ENCODE data around the gene SLC2A13.
"Not testable (repeated sequence)": the region's sequence is repeated elsewhere in the genome, so short reads cannot be mapped to it uniquely, and the experiment has no call there.

SLC2A13 gene

DNA sequence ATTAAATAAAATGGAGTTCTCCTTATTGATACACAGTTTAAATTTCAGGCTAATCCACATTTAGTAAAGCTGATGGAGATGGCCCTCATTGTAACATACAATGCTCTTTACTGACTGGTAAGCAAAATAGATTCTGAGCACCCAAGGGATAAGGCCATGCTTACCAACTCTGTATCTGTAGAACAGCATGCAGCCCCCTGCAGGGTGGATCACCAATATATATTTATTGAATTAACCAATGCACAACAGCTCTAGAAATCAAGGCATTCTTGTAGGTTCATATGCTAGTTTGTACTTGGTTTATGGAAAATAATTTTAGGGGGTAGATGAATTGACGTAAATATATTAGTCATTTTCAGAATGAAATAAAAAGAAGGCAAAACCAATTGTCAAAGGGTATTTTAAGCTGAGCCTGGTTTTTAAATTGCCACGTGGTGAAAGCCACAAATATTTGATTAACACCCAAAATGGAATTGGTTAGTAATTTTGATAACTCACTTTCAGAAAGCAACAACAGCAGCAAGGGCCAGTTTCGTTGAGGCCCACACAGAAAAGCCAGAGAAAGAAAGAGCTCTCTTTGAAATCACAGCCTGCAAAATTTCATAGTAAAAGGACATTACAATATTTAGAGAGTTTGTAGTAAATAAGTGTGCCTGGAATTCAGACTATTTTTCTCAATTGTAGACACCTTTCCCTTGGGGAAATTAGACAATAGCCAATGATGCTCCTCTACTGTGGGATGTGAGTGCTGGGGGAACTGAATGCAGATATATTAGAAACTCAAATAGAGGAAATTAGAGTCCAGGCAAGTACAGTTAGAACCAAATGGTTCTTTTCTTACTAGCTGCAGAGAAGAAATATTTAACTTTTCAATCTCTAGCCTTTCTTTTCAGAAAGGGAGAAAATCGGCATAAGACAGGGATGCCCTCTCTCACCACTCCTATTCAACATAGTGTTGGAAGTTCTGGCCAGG lies 270.1 kb downstream of the SLC2A13 start:
- no peak overlapping the region for H3K4me3 Mint-ChIP-seq
- no peaks in the 10 kb centered on the region for H3K27me3 Mint-ChIP-seq
- H3K36me3 Mint-ChIP-seq, result no peaks in the 10 kb centered on the region
- no peaks in the 10 kb centered on the region for H3K9me3 Mint-ChIP-seq (ENCODE audit: low read depth)
- H3K27ac Mint-ChIP-seq, result no peak overlapping the region
- no peaks in the 10 kb centered on the region for H3K4me1 Mint-ChIP-seq (ENCODE audit: low read depth)

DNA sequence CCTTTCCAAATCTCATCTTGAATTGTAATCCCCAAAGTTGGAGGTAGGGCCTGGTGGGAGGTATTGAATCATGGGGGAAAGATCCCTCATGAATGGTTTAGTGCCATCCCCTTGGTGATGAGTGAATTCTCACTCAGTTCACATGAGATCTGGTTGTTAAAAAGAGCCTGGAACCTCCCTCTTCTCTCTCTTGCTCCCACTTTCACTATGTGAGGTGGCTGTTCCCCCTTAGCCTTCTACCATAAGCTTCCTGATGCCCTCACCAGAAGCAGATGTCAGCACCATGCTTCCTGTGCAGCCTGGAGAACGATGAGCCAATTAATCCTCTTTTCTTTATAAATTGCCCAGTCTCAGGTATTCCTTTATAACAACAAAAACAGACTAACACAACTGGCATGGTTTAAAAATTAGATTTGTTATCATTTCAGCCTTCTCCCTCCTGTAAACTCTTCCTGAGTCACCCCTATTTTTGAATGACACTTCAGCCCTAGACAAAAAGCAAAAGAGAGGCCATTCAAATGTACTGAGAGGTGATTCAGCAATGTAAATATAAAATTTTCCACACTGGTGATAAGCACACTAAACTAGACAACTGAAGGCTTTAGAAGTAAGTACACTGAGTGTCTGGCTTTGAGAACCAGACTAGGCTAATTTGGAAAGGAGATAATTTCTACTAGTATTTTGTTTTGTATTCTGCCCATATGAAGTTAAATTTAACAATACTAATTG lies 274.1 kb downstream of the SLC2A13 start:
- peaks cover 8% of the 10 kb centered on the region for H3K36me3 Mint-ChIP-seq
- H3K4me1 Mint-ChIP-seq (ENCODE audit: low read depth), result no peaks in the 10 kb centered on the region
- H3K9me3 Mint-ChIP-seq (ENCODE audit: low read depth), result peaks cover 4% of the 10 kb centered on the region
- no peaks in the 10 kb centered on the region for H3K27me3 Mint-ChIP-seq
- H3K27ac Mint-ChIP-seq, result no peak overlapping the region
- no peak overlapping the region for H3K4me3 Mint-ChIP-seq

DNA sequence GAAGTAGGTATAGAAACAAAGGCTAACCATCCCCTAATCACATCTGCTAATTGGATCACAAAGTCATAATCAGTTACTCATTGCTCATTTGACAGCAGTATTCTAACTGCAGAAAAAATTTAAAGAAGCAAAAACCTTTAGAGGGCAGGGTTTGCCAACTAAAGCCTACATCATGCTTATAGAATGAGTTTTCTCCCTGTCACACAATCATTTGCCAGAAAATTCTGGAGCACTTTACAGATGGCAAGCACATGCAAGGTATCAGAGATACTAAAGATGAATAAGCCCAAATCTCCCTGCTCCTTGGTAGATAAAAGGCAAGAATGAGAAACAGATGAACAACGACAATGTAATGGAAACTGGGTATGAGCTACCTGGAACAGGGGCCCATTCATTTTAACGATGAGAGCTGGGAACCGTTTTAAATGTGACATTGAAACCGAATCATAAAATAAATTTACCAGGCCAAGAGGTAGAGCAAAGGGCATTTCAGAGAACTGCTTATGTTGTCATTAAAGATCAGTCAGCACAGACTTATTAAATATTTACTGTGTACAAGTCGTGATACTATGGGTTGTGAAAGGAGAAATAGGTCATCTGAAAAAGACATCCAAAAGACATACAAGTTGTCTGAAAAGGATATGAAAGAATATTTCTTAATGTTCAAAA lies 274.9 kb downstream of the SLC2A13 start:
- no peak overlapping the region for H3K27ac Mint-ChIP-seq
- H3K4me3 Mint-ChIP-seq, result no peak overlapping the region
- H3K4me1 Mint-ChIP-seq (ENCODE audit: low read depth), result no peaks in the 10 kb centered on the region
- H3K36me3 Mint-ChIP-seq, result peaks cover 8% of the 10 kb centered on the region
- no peaks in the 10 kb centered on the region for H3K27me3 Mint-ChIP-seq
- peaks cover 4% of the 10 kb centered on the region for H3K9me3 Mint-ChIP-seq (ENCODE audit: low read depth)

DNA sequence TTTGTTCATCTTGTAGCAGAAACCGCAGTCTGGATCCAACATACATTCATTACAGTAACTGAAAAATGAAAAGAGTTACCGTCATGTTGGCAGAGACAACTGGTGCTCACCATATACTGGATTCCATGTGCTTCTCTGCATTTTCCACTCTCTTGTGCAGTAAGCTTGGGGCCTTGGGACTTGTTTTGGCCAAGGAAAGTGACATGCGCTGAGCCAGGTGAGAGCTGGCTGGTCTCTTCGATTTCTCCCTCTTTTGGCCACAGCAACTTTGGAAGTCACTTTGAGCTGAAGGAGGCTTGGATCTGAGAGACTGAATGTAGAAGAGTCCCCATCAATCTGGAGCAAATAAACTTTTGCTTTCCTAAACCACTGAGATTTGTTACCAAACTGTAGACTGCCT lies 275.7 kb downstream of the SLC2A13 start:
- H3K4me3 Mint-ChIP-seq, result no peak overlapping the region
- H3K36me3 Mint-ChIP-seq, result peaks cover 8% of the 10 kb centered on the region
- no peak overlapping the region for H3K27ac Mint-ChIP-seq
- H3K9me3 Mint-ChIP-seq (ENCODE audit: low read depth), result peaks cover 4% of the 10 kb centered on the region
- H3K27me3 Mint-ChIP-seq, result no peaks in the 10 kb centered on the region
- H3K4me1 Mint-ChIP-seq (ENCODE audit: low read depth), result no peaks in the 10 kb centered on the region

DNA sequence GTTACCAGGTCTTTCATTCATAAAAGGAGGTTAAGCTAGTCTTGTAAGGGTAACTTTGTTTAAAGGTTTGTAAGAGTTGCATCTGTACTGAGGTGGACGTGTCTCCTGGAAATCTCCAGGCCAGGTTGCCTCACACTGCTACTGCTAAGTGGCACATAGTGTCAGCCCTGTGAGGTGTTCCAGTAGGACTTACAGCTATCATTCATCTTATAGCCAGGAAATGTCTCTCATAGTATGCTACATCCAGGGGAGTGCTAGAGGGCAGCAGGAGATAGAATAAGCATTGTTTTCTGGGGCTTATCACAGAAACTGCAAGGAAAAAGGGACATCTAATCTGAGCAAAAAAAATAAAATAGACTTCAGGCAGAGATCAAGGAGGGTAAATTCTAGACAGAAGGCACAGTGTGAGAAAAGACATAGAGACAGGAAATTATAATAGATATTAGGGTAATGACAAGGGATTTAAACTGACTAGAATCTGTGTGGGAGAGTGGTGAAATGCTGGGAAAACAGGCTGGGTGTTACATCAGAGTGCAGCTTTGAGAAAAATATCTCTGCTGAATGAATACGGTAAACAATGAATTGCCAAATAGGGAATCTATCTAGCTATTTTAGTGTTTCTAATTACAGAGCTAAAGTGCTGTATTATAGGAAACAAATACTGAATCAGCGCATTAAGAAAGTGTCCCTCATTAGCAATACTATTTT lies 281.2 kb downstream of the SLC2A13 start:
- Mint-ChIP-seq H3K4me1 (ENCODE audit: low read depth) (no peaks in the 10 kb centered on the region), H3K27ac (no peak overlapping the region), H3K27me3 (no peaks in the 10 kb centered on the region), H3K9me3 (ENCODE audit: low read depth) (peaks cover 4% of the 10 kb centered on the region), H3K36me3 (peaks cover 12% of the 10 kb centered on the region), H3K4me3 (no peak overlapping the region)

DNA sequence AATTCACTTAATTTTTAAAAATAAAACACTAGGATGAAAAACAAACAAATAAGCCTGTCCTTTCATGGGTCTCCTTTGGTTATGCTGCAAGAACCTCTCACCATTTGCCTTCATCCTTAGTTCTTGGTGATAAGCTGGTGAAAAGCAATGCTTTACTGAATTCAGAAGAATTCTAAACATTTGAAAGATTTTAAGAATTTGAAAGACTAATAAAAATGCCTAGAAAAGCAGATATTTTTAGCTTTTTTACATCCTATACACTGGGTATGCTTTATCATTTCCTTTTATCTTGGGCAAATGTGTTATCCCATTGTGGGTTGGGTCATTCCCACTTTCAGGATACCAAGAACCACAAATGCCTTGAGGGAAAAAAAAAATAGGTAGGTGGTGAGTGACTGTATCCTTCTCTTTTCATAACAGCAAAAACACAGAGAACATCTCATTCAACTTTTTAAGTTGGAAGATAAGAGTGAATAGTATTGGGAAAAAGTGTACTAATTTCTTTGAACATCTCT lies 289.2 kb downstream of the SLC2A13 start:
- Mint-ChIP-seq H3K36me3 (peaks cover 7% of the 10 kb centered on the region), H3K27ac (no peak overlapping the region), H3K9me3 (ENCODE audit: low read depth) (no peaks in the 10 kb centered on the region), H3K4me3 (no peak overlapping the region), H3K27me3 (no peaks in the 10 kb centered on the region), H3K4me1 (ENCODE audit: low read depth) (no peaks in the 10 kb centered on the region)

DNA sequence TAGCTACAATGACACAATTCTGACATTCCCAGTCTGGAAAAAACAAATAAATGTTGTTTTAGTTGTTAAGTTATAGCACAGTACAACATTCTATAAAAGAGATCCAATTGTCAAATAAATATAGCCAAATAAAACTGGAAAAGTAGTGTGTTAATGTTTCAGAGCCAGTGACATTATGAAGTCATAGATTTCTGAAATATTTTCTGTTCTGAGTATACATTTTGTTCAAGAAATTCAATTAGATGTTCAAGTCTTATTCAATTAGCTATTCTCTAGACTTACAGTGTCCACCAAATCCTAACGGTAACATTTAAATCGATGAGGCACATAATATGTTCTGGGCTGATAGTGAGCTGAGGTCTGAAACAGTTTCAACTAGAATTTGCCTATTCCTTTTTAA lies 290.1 kb downstream of the SLC2A13 start:
- Mint-ChIP-seq H3K36me3 (peaks cover 5% of the 10 kb centered on the region), H3K27ac (no peak overlapping the region), H3K9me3 (ENCODE audit: low read depth) (no peaks in the 10 kb centered on the region), H3K27me3 (no peaks in the 10 kb centered on the region), H3K4me3 (no peak overlapping the region), H3K4me1 (ENCODE audit: low read depth) (no peaks in the 10 kb centered on the region)

DNA sequence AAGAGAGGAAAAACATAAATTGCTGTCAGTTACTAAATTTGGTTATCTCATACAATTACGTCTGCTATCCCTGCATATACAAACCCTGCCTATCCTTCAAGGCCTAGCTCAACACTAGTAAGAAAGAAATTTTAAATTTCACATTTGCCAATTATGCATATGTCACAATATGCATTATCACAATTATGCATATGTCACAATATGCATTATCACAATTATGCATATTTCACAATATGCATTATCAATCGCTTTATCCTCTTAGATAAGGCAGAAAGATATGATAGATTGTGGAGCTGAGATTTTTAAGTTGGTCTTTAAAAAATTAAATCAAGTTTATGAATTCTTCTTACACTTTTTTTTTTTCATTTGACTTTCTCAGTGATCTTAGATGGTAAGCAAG lies 291.3 kb downstream of the SLC2A13 start:
- H3K9me3 Mint-ChIP-seq (ENCODE audit: low read depth), result peaks cover 3% of the 10 kb centered on the region
- H3K27ac Mint-ChIP-seq, result no peak overlapping the region
- H3K4me3 Mint-ChIP-seq, result no peak overlapping the region
- H3K36me3 Mint-ChIP-seq, result peaks cover 5% of the 10 kb centered on the region
- no peaks in the 10 kb centered on the region for H3K27me3 Mint-ChIP-seq
- no peaks in the 10 kb centered on the region for H3K4me1 Mint-ChIP-seq (ENCODE audit: low read depth)

DNA sequence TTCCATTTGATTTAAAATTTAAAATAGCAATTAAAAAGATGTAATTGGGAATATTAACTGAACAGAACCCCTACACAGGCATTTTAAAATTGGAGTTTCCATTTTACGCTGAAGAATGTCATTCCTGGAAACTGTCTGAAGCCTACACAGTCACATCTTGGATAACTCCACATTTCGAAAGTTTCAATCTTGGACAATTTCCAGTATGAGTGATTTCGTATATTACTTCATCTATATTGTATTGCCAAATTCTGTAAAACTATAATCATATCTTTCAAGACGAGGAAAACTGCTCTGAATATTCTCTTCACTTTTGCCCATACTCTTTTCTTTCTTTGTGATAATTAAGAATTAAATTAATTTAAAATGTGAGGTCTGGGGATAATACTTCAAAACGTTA lies 292.1 kb downstream of the SLC2A13 start:
- H3K36me3 Mint-ChIP-seq, result peaks cover 5% of the 10 kb centered on the region
- H3K4me1 Mint-ChIP-seq (ENCODE audit: low read depth), result no peaks in the 10 kb centered on the region
- no peak overlapping the region for H3K27ac Mint-ChIP-seq
- no peak overlapping the region for H3K4me3 Mint-ChIP-seq
- H3K9me3 Mint-ChIP-seq (ENCODE audit: low read depth), result peaks cover 7% of the 10 kb centered on the region
- H3K27me3 Mint-ChIP-seq, result no peaks in the 10 kb centered on the region

DNA sequence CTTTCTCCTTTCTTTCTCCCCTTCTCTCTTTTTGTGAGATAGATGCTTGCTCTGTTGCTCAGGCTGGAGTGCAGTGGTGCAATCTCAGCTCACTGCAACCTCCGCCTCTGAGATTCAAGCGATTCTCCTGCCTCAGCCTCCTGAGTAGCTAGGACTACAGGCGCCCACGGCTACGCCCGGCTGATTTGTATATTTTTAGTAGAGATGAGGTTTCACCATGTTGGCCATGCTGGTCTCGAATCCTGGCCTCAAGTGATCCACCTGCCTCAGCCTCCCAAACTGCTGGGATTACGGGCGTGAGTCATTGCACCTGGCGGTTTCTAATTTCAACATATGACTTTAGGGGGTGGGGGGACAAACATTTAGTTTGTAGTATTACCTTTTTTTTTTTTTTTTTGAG lies 293.4 kb downstream of the SLC2A13 start:
- H3K27ac Mint-ChIP-seq; H3K4me3 Mint-ChIP-seq; H3K36me3 Mint-ChIP-seq; H3K4me1 Mint-ChIP-seq (ENCODE audit: low read depth); H3K9me3 Mint-ChIP-seq (ENCODE audit: low read depth); H3K27me3 Mint-ChIP-seq: not testable (repeated sequence)

DNA sequence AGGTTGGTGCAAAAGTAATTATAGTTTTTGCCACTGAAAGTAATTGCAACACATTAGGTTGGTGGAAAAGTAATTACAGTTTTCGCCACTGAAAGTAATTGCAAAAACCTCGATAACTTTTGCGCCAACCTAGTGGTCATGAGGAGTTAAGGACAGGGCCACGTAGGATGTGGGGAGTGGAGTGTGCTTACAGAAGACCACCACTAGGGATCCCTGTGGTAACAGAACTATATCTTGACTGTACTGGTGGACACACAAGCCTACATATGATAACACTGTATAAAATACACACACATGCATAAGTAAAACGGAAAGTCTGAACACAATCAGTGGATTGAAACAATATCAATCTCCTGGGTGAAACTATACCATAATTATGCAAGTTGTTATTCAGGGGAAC lies 298.8 kb downstream of the SLC2A13 start:
- Mint-ChIP-seq H3K27ac (no peak overlapping the region), H3K4me3 (no peak overlapping the region), H3K27me3 (no peaks in the 10 kb centered on the region), H3K4me1 (ENCODE audit: low read depth) (no peaks in the 10 kb centered on the region), H3K36me3 (no peaks in the 10 kb centered on the region), H3K9me3 (ENCODE audit: low read depth) (peaks cover 8% of the 10 kb centered on the region)

DNA sequence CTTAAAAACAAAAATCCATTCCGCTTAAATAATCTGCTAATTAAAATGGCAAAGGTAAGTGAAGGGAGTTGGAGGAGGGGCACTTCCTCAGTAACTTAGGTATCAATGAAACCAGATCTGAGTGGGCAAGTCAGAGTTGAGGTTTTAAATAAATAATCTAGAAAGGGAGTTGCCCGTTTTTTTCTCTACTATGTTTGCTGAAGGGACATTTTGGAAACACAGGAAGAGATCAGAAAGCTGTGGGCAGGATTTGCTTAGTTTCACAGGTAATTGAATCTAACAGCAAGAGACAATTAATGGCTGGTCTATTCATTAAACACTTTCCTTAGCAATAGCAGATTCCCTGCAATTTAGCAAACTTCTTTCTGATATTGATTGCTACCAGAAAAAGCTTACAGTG lies 300.2 kb downstream of the SLC2A13 start:
- H3K36me3 Mint-ChIP-seq, result no peaks in the 10 kb centered on the region
- H3K4me1 Mint-ChIP-seq (ENCODE audit: low read depth), result no peaks in the 10 kb centered on the region
- H3K4me3 Mint-ChIP-seq, result no peak overlapping the region
- no peak overlapping the region for H3K27ac Mint-ChIP-seq
- peaks cover 8% of the 10 kb centered on the region for H3K9me3 Mint-ChIP-seq (ENCODE audit: low read depth)
- H3K27me3 Mint-ChIP-seq, result no peaks in the 10 kb centered on the region

DNA sequence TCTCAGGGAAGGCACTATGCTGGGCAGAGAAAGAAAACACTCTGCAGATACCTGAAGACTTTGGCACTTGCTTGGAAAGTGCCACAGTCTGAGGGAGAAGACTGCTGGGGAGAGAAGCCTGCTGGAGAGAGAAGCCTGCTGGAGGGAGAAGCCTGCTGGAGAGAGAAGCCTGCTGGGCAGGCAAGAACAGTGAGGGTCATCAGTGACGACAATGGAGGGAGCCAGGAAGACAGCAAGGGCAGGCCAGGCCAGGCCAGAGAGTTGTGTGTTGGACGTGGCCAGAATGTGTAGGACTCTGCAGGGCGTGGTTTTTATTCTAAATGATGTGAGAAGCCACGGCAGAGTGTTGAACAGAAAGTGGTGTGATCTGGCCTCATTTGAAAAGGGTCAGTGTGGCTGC lies 301.0 kb downstream of the SLC2A13 start:
- no peak overlapping the region for H3K27ac Mint-ChIP-seq
- H3K9me3 Mint-ChIP-seq (ENCODE audit: low read depth), result peaks cover 5% of the 10 kb centered on the region
- peaks cover 2% of the 10 kb centered on the region for H3K36me3 Mint-ChIP-seq
- H3K27me3 Mint-ChIP-seq, result no peaks in the 10 kb centered on the region
- no peak overlapping the region for H3K4me3 Mint-ChIP-seq
- no peaks in the 10 kb centered on the region for H3K4me1 Mint-ChIP-seq (ENCODE audit: low read depth)

DNA sequence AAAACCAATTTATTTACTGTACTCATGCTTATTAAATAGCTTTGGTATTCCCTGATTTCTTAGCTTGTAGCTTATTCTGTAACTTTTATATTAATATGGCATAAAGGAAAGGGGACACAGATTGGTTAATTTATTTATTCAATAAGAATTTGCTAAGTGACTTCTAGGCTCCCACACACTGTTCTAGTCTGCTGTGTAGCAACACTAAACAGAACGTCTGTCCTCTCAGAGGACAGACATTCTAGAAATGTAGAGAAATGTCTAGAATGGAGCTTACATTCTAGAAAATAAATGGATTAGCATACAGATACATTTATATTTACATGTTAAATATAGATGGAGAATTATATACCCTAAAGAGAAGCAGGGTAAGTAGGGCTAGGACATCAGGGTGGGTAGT lies 301.4 kb downstream of the SLC2A13 start:
- peaks cover 6% of the 10 kb centered on the region for H3K36me3 Mint-ChIP-seq
- H3K4me3 Mint-ChIP-seq, result no peak overlapping the region
- no peak overlapping the region for H3K27ac Mint-ChIP-seq
- peaks cover 5% of the 10 kb centered on the region for H3K9me3 Mint-ChIP-seq (ENCODE audit: low read depth)
- no peaks in the 10 kb centered on the region for H3K4me1 Mint-ChIP-seq (ENCODE audit: low read depth)
- H3K27me3 Mint-ChIP-seq, result no peaks in the 10 kb centered on the region
